A204.1 (cell line): ENCODE results near the gene UTP4.

Experiments
- FAIRE-seq: peaks from 2 replicates; lab custom pipeline; 2012; peaks lifted over from hg19 to GRCh38; lab: Jason Lieb, UNC

The UTP4 gene

DNA sequence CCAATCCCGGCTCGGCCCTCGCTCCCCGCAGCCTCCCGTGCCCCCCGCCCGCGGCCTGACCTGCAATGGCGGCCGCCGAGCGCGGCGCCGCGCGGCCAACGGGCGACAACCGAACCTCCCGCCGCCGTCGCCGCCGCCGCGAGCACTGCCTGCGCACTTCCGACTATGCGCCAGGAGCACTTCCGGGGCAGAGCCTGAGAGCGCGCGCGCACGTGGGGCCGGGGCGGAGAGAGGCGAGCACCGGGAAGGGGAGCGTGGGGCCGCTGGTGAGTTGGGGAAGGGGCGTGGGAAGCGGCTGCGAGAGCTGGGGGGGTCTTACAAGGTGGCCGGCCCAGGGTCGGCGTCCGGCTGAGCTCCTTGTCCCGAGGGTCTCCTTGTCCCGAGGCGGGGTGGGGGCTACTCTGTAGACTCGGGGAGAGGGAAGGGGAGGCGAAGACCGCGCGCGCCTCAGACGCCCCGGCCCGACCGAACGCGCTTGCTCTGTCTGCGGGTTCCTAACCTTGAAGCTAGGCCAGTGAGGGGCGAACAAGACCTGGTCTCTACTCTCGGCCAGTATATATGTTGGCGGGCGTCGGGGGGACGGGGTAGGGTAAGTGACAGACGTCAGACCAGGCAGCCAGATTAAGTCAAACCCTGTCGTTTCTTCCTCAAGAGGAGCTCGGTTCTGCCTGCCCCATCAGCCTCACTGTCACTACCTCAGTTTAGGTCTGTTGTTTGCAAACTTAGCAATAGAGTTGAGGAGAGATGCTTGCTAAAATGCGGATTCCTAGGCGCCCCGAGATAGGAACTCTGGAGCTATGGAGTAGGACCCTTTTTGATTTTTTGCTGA lies at the start of gene UTP4, which contains the start of gene CHTF8:
UTP4 (plus strand) TSS at position 226 of the 829 bp plus-strand sequence. CDS start 811 bp downstream, outside the sequence.
CHTF8 (minus strand) TSS at position 165 of the 829 bp plus-strand sequence. CDS start 11,130 bp downstream, outside the sequence.
- no peak for FAIRE-seq

DNA sequence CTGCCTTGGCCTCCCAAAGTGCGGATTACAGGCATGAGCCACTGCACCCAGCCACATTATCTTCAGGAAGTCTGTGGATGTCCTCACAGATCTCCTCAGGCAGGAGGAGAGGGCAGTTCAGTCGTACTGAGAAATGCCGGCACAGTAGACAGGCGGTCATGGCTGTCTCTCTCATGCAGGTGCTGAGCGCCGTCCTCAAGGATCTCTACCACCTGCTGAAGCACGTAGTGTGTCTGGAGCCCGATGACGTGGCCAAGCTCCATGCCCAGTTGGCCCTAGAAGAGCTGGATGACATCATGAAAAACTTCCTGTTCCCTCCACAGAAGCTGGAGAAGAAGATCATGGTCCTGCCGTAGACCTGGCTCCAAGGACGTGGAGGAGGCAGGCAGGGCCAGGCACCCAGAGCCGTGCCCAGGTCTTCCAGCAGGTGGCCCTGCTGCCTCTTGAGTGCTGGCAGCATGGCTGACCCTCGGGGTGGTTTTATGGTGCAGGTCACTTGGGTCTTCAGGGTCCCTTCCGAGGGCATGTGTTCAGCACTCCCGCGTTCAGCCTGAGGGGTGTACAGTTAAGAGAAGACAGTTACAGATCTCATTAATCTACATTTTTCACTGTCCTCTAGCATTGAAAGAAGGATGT lies 49.0 kb upstream of the UTP4 start:
- no peak for FAIRE-seq

DNA sequence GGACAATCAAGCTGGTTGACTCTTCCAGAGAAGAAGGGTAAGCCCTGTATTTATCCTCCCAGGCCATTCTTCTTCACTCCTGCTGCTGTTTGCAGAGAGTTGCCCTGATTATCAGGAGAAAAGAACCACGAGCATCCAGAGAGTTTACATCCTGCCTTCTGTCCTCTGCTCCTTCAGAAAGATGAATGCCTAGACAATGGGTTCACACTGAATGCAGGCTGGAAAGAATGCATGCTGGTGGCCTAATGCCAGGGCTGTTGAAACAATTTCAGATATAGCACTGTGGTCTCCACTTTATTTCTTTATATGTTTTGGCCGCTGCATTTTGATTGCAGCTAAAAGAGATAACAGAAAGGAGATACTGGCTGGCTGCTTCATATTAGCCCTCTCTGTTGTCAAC lies 48.2 kb upstream of the UTP4 start:
- no peak for FAIRE-seq

DNA sequence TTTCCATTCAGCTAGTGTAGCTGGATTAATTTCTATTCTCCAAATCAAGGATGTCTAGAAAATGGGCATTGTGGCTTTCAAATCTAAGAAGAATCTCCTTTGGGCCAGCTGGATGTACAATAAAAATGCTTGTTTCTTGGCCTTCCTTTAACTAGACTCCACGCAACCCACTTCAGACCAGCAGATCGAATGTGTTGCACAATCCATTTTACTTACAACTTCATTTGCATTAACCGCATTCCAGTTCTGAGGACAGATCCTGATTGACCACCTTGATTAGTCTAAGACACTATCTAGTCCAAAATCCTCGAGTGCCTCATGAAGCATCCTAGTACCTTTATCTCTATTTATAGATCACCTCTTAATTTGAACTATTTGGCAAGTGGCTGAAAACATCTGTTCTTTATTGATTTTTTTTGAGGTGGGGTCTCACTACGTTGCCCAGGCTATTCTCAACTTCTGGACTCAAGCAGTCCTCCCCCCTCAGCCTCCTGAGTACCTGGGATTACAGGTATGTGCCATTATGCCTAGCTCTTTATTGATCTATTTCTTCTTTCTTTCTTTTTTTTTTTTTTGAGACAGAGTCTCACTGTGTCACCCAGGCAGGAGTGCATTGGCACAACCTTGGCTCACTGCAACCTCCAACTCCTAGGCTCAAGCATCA lies 47.3 kb upstream of the UTP4 start:
- no peak for FAIRE-seq

DNA sequence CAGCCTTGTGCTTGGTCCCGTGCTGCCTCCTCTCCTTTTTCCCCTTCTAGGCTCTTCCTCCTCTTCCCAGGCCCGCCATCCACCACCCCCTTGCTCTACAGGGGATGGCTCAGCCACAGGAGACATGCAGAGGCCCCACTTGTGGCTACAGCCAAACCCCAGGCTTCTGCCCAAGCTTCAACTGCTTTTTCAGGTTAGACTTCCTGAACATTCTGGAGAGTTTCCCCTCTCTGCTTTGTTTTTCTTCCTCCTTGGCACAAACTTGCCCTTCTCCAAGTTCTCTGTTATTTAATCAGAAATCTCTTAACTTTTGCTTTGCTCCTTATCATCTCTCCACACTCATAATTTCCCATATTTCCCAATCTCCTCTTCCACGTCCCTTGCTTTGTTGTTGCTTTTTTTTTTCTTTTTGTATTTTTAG lies 45.3 kb upstream of the UTP4 start:
- no peak for FAIRE-seq

DNA sequence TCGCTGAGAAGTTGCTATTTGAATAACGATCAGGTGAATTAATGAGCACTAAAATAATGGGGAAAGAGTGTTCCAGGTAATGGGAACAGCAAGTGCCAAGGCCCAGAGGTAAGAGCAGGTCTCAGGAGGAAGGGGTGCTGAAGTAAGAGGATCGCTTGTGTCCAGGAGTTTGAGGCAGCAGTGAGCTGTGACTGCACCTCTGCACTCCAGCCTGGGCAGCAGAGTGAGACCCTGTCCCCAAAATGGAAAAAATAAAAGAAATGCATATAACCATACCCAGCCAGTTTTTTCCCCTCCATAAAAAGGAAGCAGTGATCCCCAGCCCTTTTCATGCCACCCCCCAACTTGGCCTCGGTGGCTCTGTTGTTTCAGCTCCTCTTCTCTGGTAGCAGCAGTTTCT lies 43.8 kb upstream of the UTP4 start:
- no peak for FAIRE-seq

DNA sequence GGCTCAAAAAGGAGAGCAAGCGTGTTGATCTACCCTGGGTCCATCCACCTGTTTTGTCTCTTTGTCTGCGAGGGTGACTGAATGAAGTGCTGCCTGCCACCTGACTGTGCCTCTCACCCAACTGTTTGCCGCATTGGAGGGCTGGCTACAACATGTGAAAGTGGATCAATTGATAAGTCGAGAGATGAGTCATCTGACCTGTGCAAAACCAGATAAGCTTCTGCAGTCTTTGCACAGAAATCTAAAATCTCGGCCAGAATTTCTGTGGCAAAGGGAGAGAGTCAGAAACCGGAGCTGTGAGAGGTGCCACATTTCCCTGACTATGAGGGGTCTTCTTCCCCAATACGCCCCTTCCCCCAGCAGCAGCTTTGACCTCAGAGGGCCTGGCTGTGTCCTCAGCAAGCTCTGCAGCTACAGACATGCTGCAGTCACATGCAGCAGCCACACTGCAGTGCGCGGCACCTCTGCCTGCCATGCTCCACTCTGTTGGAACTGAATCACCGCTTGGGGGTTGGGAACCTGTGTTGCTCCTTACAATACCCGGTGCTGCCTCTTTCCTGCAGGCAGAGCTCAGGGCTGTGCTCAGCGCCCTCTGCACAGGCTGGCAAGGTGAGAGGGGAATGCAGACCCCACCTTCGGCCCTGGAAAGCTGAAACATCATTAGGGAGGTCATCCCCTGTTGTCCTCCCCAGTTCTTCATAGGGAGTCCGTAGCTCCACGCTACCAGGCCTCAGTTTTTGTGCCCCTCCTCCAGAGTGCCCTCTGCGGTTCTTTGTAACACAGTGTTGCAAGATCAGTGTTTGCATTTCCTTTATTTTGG lies 43.1 kb upstream of the UTP4 start:
- FAIRE-seq = no peak

DNA sequence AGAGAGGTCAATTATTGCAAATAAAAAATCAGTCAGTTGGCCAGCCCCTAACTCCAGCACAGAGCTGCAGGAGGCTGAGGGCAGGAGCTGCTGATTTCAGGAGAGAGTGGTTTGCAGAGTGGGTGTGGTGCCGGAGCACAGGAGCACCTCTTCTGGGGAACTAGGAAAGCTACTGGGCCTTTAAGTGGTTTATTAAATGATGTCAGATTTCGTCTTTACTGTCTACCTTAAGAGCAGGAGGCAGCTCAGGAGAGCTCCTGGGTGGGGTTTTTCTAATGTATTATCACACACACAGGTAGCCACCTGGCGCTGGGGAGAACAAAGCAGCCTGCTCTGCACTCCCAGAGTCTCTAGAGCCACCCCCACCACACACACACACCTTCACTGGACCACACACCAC lies 38.5 kb upstream of the UTP4 start:
- no peak for FAIRE-seq

DNA sequence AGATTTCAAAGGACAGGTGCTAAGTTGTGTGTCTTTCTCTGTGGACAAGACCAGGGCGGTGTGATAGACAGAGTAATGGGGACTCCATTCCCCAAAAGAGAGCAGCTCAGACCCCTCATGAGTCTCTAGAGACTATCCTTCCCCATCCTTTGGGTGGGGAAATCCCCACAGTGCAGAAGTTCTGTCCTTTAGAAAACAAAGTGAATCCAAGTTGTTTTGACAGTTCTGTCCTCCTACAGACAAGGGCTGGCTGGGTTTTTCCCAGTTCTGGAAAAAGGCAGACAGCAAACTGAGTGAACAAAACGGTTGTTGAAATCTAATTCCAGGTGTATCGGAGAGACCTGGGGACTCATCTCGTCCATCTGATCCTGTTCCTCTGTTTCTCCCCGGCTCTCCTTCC lies 37.9 kb upstream of the UTP4 start:
- no peak for FAIRE-seq

DNA sequence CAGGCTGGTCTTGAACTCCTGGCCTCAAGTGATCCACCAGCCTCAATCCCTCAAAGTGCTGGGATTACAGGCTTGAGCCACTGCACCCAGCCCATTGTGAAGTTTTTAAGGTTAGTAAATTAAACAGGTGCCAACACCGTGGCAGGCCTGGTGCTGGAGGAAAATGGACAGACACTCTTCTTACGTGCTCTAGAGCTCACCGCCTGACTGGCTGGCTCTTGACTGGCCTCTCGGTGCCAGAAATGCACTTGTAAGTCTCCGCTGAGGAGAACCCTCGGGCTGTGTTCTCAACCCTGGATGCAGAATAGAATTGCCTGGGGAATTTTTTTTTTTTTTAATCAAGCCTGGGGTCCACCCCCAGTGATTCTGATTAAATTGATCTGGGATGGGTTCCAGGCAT lies 37.3 kb upstream of the UTP4 start:
- FAIRE-seq = no peak

DNA sequence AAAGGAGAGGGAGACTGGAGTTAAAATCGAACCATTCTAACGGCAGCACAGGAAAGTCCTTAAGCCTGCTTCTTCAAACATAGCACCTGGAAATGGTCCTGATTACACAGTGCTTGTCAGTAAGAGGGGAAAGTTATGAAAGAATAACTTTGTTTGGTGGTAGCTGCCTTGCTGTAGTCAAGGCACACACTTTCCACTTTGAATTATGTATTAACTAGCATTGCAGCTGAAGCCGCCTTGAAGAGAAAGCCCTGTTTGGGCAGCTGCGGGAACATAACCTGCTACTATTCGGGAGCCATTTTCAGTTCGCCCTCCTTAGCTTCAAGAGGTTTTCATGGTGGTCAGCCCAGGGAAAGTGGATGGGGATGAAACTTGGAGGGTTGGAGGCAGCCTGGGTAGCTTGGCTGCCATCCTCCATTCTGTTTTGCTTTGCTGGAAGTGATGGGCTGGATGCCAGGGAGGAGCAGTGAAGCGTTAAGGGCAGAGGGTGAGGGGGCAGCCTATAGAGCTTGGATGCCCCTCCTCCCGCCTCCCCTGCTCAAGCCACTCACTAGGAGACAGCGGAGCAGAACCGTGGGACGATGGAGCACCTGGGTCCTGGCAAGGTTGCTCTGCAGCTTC lies 32.3 kb upstream of the UTP4 start:
- FAIRE-seq = no peak

DNA sequence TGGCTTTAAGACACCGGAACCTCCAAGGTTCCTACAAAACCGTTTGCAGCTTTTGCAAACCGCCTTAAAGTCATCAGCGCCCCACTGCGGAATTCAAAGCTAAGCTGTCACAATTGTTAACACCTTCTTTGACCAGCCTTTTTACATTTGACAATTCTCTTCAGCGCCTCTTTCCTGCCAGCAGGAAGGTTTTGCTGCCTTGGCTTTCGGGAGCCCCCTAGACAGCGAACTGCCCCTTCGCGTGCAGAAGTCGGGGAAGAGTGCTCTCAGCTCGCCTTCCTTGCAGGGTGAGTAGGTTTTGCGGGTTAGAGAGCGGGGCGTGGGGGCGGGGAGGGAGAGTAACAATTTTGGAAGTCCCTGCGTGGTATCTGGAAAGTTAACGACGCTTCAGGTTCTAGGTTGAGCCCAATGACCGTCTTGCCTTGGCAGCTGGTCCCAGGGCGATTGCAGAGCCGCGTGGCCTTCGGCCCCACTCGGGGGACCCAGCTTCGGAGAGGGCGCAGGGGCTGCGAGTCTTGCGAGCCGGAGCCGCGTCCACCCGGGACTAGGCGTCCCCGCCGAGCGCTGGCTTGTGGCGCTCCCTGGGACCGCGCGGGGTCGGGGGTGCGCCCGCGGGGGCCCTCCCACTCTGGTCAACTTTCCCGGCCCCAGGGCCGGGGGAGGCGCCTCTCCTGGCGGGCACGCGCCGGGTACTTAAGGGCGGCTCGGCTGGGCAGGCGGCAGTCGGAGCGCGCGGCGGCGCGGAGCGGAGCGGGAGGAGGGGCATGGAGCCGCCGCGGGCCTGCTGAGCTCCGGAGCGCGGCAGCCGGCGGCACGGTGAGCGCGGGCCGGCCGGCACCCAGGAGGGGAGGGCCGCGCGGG lies 26.7 kb upstream of the UTP4 start, which contains the start of gene HAS3:
HAS3 (plus strand) TSS at position 153 of the 861 bp plus-strand sequence. CDS start 3,743 bp downstream, outside the sequence.
- FAIRE-seq = no peak

DNA sequence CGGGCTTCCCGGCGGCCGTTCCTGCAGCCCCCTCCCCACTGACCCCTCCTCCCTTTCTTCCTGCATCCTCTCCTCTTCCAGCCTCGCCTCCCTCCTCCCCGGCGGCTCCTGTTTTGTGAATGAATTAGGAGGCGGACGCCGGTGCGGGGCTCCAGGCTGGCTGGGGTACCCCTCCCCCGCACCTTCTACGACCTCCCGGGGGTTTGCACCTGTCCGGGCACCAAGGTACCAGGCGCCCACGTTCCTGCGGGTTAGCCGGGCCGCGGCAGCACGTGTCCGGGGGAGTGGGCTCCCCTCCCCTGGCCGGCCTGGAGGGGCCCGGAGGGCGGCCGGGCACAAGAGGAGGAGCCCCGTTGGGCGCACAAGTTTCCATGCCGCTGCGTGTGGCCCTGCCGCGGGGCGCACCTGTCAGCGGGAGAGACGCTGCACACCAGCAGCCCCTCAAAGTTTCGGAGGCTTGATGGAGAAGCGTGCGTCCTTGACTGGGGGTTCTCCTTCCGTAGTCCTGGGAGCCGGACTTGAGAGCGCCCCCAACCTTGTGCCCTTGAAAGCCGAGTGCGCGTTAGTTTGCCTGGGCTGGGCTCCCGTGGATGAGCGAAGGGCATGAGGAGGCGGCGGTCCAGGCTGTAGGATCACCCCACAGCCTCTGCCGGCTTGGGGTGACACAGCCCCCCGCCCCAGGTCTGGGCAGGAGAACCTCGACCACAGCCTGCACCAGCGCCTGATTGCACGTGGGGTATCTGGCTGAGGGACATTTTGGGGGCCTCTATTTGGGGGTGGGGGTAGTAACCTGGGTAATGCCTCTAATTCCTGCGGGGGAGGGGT lies 25.7 kb upstream of the UTP4 start:
- FAIRE-seq = no peak

DNA sequence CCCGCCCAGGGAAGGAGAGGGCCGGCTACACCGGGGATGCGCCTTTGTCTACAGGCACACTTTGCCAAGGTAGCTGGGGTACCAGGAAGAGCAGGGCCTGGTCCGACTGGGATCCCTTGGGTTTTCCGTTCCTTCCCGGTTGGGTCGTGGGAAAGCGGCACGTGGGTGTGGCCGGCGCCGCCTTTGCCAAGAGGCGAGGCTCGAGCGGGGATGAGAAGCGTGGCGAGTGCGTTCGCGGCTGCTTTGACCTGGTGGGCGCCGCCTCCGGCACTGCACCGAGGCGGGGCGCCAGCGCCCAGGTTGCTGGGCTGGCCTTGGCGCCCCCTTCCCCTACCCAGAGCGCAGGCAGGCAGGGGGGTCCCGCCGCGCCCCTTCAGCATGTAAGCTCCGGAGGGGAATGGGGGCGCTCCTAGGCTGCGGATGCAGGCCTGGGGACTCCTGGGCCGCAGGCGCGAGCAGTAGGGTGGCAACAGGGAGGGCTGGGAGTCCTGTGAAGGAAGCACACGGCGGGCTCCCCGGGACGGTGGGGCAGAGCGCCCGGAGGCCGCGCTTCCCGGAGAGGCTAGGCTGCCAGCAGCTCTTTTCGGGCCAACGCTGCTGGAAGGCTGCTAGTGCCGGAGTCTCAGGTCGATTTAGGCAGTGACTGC lies 25.0 kb upstream of the UTP4 start:
- FAIRE-seq = no peak

DNA sequence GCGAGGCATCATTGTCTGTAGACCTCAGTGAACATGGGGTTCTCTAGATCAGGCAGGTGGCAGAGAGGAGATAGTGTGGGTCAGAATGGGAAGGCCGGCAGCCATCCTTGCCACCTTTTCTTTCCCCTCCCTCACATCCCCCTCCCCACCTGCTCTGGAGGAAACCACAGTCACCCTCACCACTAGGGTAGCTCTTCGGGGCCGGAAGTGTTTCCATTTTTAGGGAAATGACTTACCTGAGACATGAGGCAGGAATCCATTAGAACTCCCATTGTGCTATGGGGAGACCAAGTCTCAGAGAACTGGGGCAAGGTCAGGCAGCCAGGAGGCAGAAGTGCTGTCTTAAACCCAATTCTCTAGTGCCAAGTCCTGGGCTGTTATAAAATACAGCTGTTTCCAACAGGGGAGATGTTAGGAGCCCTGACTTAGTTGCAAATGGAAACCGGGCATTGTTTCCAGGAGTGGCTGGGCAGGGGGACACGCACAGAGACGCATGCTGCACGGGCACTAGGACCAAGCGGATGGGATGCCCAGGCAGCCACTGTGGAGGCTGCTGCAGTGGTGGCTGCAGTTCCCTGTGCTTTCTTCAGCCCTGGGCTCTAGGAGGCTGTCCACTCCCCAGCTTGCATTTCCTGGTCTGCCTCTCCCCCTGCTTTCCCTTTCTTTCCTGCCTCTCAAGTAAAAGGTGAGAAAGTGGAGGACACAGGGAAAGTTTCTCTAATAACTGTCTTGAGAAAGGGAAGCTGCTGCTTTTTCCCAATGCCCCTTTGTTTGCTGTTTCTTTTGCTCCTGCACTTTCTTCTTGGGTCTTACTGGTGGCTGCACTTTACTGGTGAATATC lies 24.2 kb upstream of the UTP4 start:
- no peak for FAIRE-seq

DNA sequence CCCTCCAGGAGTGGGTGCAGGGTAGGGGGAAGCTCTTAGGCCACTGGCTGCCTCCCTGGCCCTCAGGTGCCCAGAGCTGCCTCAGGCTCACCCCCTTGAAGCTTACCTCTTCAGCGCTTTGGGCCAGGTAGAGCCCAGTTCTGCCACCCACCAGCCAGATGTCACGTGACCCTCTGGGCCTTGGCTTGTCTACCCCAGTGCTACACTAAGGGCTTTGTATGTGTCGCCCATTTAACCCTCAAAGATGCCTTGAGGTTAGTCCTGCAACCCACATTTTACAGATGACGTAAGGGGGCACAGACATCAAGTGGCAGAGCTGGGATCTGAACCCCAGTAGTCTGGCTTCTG lies 23.6 kb upstream of the UTP4 start:
- FAIRE-seq = no peak

DNA sequence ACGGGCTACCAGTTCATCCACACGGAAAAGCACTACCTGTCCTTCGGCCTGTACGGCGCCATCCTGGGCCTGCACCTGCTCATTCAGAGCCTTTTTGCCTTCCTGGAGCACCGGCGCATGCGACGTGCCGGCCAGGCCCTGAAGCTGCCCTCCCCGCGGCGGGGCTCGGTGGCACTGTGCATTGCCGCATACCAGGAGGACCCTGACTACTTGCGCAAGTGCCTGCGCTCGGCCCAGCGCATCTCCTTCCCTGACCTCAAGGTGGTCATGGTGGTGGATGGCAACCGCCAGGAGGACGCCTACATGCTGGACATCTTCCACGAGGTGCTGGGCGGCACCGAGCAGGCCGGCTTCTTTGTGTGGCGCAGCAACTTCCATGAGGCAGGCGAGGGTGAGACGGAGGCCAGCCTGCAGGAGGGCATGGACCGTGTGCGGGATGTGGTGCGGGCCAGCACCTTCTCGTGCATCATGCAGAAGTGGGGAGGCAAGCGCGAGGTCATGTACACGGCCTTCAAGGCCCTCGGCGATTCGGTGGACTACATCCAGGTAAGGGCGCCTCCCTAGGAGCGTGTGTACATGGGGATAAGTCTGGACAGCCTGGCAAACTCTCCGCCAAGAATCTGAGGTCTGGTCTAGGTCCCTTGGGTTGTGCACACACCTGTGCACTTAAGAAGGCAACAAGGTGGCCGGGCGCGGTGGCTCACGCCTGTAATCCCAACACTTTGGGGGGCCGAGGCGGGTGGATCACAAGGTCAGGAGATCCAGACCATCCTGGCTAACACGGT lies 22.8 kb upstream of the UTP4 start:
- no peak for FAIRE-seq

DNA sequence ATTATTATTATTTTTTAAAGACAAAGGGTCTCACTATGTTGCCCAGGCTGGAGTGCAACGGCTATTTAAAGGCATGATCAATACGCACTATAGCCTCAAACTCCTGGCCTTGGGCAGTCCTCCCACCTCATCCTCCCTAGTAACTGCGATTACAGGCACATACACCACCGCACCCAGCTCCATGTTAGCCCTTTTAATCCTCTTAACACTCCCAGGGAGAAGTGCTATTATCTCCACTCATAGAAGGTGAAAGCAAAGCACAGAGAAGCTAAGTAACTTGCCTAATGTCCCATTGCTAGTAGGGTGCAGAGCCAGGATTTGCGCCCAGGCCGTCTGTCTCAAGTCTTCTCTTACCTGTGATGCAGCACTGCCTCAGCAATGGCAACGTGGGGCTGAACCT lies 22.0 kb upstream of the UTP4 start:
- no peak for FAIRE-seq
